ENCODE results near the gene MTNR1A.

The MTNR1A gene

DNA sequence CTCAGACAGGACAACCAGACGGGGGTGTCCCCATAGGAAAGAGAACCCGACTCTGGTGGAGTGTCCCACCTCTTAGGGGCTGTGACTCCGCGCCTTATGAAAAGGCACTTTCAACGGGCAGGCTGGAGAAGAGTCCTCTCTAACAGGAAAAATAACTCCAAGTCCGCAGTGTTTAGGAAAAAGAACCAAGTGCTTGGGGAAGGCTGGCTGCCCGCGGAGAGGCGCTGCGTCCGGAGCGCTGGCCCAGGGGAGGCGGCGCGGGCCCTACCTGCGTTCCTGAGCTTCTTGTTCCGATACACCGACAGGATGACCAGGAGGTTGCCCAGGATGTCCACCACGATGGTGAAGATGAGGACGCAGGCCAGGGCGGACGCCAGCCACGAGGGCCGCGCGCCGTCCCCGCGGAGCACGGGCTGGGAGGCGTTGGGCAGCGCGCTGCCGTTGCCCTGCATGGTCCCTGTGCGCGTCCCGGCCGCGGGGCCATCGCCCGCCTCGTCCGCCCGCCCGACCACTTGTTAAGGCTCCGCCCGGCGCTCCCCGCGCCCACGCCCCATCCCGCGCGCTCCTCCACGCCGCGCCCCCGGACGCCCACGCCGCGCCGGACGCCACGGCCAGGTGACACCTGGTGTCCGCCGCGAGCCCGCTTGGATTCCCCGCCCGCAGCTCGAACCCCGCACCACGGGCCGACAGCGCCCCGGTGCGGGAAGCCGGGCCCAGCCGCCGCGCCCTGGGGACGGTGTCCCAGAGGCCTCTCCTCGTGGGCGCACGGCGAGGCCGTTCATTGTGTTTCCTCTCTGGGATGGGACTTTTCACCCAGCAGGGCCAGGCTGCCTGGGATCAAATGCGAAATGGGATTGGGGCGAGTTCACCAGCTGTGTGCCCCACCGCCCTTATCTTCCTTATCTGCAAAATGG is at the start of gene MTNR1A:
TSS of gene MTNR1A (minus strand) at position 654 of the 914 bp plus-strand sequence. CDS start at position 452, 202 bp downstream.
- no peak for DNase-seq

DNA sequence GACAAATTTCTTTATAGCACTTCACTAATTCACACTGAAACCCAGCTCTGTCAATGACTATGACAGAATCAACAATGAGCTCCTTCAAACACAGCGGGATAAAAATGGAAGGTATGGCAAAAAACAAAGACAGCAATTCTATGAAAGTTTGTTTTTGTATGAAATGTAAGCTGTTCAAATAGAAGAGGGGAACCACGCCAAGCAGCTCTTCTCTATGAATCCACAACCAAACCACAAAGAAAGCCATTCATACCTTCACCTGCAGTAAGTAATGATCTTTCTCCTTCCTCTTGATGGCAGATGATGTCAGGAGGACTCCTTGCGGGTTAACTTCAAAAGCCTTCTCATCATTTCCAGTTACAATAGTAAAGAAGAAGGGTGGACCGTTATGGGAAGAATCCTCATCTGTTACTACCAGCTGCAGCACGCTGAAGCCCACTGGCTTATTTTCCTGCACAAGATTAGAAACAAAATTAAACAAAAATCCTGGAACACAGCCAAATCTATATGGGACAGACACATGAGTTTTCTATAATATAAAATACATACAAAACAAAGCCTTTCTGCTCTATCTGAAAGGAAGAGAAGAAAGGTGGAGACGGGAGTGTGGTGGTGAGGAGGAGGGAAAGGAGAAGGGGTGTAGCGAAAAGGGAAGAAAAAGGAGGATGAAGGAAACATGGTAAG is 48.9 kb upstream of the MTNR1A start:
- no peak for DNase-seq

DNA sequence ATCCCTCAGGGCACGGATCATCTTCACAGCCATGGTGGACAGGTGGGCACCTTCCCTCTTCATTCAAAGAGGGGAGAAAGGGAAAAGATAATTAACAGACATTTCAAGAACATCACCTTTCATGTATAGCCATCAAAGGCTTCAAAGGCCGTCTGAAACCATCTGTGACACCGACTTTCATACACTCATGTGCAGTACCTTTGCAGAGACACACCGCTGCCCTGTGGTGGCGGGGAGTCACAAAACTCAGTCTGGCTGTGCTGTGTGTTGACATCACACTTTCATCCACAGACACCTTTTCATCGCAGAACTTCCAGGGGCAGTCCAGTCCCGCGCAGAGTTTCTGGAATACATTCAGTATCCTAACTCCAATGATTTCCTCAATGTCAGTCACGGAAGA is 47.6 kb upstream of the MTNR1A start:
- no peak for DNase-seq

DNA sequence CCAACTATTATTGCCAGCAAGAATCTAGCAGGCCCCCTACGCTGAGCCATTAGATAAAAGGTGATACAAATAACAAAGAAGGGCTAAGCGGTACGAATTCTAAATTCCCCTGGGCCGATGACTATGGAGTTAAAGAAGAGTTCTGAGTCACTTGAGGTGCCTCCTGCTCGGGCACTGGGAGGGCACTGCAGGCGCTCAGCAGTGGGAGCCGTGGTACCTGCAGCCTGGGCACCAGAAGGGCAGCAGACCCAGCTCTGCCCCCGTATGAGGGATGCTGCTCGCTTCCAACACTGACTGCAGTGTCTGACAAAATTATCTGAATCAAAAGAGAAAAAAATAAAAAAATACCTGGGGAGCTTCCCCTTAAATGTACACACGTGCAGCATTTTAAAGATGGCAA is 44.1 kb upstream of the MTNR1A start:
- no peak for DNase-seq

DNA sequence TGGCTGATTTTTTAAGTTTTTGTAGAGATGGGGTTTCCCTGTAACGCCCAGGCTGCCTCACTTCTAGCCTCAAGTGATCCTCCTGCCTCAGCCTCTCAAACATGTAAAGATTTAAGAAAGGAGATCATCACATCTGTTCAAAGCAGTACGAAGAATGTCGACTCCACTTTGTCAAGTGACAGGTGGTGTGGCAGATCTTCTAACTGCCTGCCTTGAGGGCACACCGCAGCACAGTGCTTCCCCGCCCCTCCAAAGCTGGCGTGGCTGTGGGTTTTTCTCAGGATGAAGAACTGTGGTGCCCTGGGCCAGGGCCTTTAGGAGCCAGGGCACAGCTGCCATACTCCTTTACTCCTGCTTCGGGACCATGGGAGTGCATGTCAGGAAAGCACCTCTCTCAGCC is 43.3 kb upstream of the MTNR1A start:
- DNase-seq = no peak

DNA sequence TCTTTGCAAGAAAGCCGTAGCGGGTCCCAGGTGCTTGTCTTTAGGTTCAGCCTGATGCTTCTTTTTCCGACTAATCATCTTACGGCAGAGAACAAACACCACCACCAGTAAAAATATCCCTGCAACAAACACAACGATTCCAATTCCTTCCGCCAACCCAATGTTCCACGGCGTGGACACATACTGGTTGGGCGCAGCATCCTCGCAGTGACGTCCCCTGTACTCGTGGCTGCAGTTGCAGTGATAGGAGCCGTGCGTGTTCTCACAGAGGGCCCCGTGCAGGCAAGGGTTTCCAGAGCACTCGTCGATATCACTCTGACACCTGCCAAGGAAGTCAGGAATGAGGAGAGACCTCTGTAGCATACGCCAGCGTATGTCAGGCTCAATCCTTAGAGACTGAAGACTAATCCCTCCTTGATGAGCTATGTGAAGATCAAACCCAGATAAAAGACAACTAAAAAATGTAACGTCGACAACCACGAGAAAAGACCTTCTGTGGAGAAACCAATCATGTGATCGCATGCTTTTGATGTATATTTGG is 41.6 kb upstream of the MTNR1A start:
- DNase-seq = no peak

DNA sequence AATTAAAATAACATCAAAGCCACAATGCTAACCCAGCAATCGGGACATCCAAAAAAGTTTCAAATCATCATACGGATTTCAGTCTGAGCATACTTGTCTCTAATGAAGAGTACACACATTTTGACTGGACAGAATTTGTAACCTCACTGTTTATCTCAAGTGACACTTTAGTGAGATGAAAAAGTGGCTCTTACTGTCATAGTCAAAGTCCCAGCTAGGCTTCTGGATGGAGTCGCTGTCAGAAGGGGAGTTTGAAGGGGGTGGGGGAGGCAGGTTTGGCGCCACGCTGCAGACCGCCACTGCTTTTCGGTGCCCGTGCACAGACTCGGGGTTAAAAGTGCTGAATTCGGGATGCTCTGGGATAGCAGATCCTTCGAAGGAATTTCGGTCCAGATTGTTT is 41.0 kb upstream of the MTNR1A start:
- DNase-seq = no peak

DNA sequence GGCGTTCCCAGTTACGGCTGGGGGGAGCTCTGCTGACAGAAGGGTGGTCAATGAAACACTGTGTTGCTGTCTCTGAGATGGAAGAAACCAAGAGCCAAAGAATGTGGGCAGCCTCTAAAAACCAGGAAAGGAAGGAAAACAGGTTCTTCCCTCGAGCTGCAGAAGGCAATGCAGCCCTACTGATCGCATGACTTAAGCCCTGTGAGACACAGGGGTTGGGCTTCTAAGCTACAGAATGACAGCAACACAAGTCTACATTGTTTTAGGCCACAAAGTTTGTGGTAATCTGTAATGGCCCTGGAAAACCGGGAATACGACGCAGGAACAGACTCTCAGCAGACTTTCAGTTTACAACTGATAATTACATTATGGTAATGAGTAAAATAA is 38.2 kb upstream of the MTNR1A start:
- DNase-seq = no peak

DNA sequence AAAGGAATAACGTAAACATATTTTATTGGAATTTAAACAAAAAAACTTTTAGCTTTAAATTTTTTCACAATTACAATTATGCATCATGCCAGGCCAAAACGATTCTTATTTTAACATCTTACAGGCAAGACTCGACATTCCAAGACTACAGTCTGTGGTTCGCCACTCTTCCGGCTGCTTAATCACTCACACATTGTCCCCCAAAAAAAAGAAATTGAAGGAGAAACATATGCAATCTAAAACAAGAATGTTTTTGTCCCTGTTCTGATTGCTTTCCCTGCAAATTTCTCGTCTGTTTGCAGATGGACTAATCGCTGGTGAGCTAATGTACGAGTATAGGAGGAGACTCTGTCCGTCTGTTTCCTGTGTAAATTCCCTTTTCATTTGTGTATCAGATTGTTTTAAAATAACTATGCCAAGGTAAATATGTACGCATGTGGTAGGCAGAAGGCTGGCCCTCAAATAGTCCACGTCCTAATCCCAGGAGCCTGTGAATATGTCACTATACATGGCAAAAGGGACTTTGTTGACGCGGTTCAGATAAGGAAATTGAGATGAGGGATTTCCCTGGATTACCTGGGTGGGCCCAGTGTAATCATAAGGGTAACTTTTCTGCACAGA is 37.7 kb upstream of the MTNR1A start:
- no peak for DNase-seq

DNA sequence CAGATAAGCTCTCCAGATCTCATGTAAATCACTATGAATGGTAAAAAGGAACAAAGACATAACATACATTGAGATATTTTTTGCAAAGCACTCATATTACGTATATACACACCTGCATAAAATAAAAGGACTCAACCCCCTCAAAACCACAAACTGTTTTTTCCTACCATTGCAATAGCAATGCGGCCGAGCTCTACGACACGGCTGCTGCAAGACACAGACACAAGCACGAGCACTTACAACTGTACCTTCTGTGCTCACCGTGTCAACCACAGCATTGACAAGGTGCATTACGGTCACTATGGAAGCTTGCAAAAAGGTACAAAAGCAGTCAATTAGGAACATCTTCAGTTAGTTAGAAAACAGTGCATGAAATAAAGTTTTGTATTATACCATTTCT is 37.1 kb upstream of the MTNR1A start:
- no peak for DNase-seq

DNA sequence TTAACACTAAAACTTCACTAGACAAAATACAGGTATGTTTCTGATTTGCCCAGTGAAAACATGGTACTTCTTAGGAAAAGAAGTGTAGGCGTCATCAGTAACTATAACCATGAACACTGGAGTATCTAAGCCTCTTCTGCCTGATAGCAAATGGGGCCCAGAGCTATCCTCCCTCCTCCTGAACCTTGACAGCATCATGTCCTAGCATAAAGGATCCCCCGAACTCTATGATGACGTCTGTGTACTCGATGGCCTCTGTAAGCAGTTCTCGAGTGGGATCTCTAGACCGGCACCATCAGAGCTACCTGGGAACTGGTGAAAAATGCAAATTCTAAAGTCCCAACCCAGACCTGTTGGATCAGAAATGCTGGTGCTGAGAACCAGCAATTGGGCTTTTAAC is 36.3 kb upstream of the MTNR1A start:
- no peak for DNase-seq

DNA sequence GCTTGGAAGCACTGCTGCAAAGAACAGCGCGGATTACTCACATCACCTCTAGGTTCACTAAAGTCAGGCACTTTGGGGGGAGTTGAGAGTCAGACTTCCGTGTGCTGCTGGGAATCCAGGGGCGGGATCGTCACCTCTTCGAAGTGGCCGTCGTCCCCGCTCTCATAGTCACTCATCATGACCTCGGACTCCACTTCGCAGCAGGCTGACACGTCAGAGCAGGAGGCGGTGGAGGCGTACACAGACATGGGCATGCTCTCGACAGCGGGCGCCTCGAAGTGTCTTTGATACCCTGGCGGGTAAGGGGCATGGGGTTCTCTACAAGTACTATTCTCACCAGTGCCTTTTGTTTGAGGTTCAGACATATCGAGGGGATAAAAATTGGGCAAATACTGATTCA is 33.1 kb upstream of the MTNR1A start:
- DNase-seq = no peak

DNA sequence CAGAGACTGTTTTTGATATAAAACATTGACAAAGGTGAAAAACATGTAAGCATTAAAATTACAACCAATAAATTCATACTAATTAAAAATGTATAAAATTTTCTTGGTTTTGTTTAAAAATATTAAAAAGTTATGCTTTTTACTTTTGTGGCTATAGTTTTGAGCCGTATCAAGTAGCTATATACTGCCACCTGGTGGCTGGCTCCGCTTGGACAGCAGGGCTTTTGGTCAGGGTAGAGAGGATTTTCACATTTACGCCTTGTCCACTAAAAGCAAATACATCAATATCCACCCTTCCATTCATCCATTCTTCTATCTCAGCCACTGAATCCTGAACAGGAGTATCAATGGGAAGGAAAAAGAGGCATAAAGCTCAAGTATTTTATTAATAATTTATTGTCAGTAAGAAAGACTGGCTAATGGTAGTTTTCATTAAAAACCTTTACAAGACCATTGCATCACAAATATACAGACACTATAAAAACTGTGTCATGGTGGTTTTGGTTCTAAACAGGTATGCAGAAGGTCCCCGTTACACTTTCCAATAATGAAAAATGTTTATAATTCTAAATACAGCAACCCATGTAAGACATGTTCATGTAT is 32.1 kb upstream of the MTNR1A start:
- DNase-seq = peak; percentile 69 to 74

DNA sequence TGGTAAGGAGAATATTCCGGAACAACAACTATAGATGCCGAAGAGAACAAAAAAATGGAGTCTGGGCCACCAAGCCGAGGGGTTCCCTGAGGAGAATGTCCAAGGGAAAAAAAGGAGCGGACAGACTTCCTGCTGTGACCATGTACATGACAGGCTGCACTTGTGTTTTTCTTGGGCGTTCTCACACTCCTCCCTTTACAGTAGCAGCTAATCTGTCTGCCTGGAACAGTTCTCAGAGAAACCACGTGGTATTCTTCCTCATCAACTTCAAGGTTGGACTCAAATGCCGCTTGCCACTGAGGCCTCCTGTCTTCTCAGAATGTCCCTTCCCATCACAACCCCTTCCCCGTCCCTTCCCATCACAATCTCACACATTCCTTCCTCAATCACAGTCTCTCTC is 30.8 kb upstream of the MTNR1A start:
- no peak for DNase-seq

DNA sequence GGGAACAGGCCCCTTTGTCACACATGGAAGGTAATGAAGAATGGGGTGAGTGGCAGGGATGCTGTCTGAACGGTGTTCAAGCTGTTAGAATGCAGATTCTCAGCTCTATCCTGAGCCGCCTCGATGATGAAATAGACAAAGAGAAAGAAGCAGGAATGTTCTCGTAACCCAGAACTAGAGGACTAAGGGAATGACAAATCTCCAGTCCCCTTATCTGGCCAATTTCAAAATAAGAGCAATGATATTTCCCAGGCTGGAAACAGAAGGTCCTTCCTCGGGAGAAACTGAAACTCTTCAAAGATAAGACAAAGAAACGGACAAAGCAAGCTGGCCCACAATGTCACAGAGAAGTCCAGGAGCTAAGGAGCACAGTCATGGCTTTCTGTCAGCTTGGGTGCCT is 29.5 kb upstream of the MTNR1A start:
- no peak for DNase-seq

DNA sequence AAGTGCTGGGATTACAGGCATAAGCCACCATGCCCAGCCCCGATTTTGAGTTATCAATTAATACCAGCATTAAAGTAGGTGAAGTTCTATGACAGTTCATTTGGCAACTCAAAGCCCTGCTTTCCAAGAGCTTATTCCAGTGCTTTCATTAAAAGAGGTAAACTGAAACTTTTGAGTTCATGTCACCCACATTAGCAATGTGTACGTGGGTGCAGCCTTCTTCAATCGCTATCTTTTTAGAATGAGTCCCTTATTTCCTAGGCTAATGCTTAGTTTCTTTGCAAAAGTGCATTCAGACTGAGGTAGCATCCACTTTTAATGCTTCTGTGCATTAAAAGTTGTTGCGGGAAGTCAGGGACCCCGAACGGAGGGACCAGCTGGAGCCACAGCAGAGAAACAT is 26.1 kb upstream of the MTNR1A start:
- no peak for DNase-seq

DNA sequence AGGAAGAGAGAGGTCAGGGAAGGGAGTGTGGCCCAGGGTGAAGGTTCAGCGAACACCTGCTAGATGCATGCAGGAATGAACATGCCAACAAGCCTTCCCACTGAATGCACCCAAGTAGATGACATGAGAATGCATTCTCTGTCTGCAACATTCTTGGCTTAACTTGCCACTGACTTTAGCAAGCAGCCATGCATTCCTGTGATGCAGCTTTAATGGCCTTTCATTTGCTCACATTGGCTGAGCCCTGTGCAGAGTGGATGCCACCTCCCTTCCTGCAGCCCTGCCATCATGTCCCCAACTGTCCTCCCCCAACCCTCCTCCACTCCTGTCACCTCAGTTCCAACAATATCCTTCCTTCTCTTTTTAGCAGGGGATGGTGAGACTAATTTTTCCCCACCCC is 25.3 kb upstream of the MTNR1A start:
- no peak for DNase-seq

DNA sequence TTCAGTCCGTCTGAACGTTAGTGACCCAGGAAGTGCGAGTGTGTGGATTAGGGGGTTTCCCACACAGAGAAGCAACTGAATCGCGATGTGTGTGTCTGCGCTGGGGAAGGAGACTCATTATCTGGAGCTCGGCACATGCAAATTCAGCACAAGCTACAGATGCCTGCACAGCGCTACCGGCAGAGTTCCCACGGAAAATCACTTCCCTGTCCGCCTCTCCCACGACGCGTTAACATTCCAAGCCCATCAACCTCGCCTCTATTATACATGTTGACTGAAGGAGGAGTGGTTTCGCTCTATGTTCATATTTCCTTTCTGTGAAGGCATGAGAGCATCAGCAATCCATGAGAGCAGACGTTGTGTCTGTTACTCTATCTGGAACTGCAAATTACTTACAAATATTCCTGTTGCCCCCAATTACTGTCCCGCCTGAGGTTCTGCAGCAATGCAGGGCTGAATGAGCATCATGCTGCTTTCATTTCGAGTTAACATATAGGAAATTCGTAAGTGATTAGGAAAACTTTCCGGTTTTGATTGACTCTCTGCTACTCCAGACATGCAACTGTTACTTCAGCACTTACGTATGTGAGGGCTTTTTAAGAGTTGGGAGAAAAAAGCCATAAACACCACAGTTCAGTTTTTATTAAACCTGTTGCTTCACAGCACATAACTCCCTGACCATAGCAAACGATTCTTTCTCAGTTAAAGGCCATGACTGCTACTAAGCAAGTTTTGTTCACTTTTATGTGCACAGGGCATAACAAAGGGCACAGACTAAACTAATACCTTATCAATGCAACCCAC is 15.0 kb upstream of the MTNR1A start:
- DNase-seq = no peak

DNA sequence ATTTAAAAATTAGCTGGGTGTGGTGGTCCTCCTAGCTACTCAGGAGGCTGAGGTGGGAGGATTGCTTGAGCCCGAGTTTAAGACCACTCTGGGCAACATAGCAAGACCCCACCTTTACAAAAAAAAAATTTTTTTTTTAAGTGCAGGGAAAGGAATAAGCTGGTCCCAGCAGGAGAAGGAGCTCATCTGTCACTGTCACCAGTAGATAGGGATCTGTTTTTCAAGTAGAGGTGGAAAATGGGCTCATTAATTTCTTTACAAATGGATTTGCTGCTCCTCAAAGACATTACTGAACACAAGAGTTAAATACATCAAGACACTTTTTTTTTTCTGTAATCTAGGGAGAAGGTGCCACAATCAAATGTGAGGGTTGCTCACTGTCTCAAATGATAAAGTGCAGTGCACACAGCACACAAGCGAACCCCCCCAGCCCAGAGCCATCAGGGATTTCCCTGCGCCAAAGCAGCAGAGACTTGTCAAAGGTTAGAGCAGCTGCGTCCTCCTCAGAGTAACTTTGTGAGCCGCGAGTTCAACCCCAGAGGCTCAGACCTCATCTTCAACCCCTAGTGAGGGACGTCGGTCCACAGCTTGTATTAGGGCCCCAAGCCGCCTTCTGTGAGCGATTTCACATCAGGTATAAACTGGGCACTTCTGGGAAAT is 14.3 kb upstream of the MTNR1A start:
- no peak for DNase-seq

DNA sequence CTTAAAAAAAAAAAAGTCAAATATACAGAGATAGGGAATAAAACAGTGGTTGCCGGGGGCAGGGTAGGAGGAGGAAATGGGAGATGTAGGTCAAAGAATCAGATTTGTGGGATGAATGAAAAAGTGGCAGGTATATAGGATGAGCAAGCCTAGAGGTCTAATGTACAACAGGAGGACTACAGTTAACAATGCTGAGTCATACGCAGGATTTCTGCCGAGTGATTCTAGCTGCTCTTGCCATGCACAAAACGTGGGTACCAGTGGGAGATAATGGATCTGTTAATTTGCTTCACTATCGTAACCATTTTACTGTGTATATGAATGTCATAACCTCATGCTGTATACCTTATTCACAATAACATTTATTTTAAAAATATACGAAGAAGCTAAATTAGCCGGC is 10.7 kb upstream of the MTNR1A start:
- no peak for DNase-seq

DNA sequence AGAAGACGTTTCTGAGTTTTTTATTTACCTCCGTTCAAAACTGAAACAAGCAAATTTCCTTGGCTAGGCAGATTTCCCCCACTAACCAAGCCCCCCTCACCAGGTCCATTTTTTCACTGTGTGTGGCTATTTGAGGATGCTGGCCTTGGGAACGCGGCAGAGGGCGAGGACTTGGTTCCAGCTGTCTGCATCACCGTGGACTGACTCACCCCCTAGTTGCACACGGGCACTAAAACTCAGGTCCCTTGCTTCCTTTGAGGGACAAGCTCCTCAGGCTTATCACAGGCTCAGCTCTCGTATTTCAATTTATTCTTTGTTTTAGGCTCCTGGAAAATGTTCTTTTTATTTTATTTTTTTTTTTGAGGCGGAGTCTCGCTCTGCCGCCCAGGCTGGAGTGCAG is 8.4 kb upstream of the MTNR1A start:
- no peak for DNase-seq

DNA sequence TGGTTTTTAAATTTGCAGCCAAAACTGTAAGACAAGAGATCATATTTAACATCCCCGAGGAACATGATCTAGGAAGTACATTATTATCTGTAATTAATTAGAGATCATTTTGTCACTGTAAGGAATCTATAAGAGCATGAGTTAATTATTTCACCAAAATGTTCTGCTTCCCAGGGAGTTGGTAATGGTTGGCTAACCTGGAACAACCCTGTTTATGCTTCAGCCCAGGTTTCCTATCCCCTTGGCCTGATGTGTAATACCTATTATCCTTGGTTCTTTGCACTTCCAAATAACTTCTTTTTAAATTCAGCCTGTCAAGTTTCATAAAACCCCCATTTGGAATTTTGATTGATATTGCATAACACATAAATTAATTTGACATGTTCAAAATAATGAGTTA is 6.4 kb upstream of the MTNR1A start:
- DNase-seq = no peak

All from stimulated activated CD4-positive, alpha-beta T cell treated with anti-CD3 and anti-CD28 coated beads, Interleukin-2, amount 100 ng/mL, for 24 hours (primary cell).